ENCODE measurements around the gene ZNF316. TPM values are rescaled to one million over a fixed set of nuclear protein-coding genes. Genes with fewer than 3 reads are reported as not detected.

ZNF316 gene
- total RNA-seq, 1 experiment from 2014 or later = 9.1 TPM

GRCh38 chr7:6647080-6647479, 10.0 kb downstream of the ZNF316 start:
- Histone ChIP-seq H3K9me2 (replicated peaks; ENCODE audit: insufficient read depth, low read length) (no peaks in the 10 kb centered on the region), H3K36me3 (ENCODE audit: insufficient read depth, low read length) (peaks cover 6% of the 10 kb centered on the region; the same call in 1 of the 2 replicates), H3K79me2 (ENCODE audit: low read length) (peaks cover 6% of the 10 kb centered on the region; the same call in 1 of the 2 replicates), H4K20me1 (ENCODE audit: insufficient read depth, low read depth, low read length) (no peaks in the 10 kb centered on the region), H3K4me2 (ENCODE audit: low read depth, low read length, poor library complexity, severe bottlenecking) (no peak overlapping the region), H3K9me3 (ENCODE audit: low read length) (no peaks in the 10 kb centered on the region), H3K27me3 (ENCODE audit: low read length) (no peaks in the 10 kb centered on the region), H3K4me3 (ENCODE audit: low read length) (no peak overlapping the region), H3K9ac (ENCODE audit: low read length) (no peak overlapping the region), H3K27ac (ENCODE audit: low read length) (no peak overlapping the region), H2AFZ (ENCODE audit: low read length) (no peak overlapping the region), H3K4me1 (ENCODE audit: low read length) (no peaks in the 10 kb centered on the region)
- no peak for DNase-seq

- no peaks in the 10 kb centered on the region for H3K9me3 ChIP-seq (ENCODE audit: low read length)
- peaks cover 8% of the 10 kb centered on the region; the same call in 1 of the 2 replicates for H3K36me3 ChIP-seq (ENCODE audit: insufficient read depth, low read length)
- H3K4me3 ChIP-seq (ENCODE audit: low read length) = no peak overlapping the region
- H3K79me2 ChIP-seq (ENCODE audit: low read length) = peaks cover 6% of the 10 kb centered on the region; the same call in 1 of the 2 replicates
- H3K4me2 ChIP-seq (ENCODE audit: low read depth, low read length, poor library complexity, severe bottlenecking) = no peak overlapping the region
- H3K9me2 ChIP-seq (replicated peaks; ENCODE audit: insufficient read depth, low read length) = no peaks in the 10 kb centered on the region
- no peak overlapping the region for H2AFZ ChIP-seq (ENCODE audit: low read length)
- H3K27ac ChIP-seq (ENCODE audit: low read length) = no peak overlapping the region
- no peak for DNase-seq
- H3K9ac ChIP-seq (ENCODE audit: low read length) = no peak overlapping the region
- H3K4me1 ChIP-seq (ENCODE audit: low read length) = no peaks in the 10 kb centered on the region
- H3K27me3 ChIP-seq (ENCODE audit: low read length) = no peaks in the 10 kb centered on the region
- no peaks in the 10 kb centered on the region for H4K20me1 ChIP-seq (ENCODE audit: insufficient read depth, low read depth, low read length)
Observed at GRCh38 chr7:6647541-6647940, 10.4 kb downstream of the ZNF316 start.

DNA sequence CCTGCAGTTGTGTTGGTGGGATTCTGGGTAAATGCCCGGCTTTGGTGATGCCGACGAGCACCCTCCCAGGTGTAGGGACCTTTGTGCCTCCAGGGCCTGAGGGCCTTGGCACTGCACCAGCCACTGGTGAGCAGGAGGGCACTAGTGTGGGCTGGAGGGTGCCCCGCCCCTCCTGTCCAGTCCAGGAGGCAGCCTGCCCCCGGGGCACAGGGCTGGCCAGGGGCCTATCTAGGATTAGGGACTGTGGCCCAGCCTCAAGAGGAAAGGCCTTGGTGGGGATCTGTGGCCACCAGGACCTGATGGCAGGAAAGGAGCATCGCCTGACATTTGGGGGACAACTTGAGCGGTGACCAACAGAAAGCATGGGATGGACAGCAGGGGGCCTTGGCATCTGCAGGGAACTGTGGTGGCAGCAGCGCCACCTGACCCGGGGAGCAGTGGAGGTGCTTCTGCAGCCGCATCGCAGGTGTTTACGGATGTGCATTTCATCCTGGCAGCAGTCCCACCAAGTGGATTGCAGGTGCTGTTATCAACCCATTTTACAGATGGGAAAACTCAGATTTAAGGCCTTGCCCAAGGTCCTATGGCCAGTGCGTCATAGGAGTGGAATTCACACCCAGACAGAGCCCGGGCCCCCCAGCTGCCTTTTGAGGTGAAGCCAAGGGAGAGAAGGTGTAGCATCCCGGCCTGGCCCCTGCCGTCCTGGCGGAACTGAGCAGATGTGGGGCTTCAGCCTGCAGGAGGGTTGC, 11.1 kb downstream of the ZNF316 start:
- no peak for DNase-seq
- Histone ChIP-seq H3K36me3 (ENCODE audit: insufficient read depth, low read length) (peaks cover 9% of the 10 kb centered on the region; the same call in 1 of the 2 replicates), H3K27me3 (ENCODE audit: low read length) (no peaks in the 10 kb centered on the region), H3K4me1 (ENCODE audit: low read length) (no peaks in the 10 kb centered on the region), H3K27ac (ENCODE audit: low read length) (no peak overlapping the region), H3K4me2 (ENCODE audit: low read depth, low read length, poor library complexity, severe bottlenecking) (no peak overlapping the region), H3K9me3 (ENCODE audit: low read length) (no peaks in the 10 kb centered on the region), H3K4me3 (ENCODE audit: low read length) (no peak overlapping the region), H3K79me2 (ENCODE audit: low read length) (peaks cover 6% of the 10 kb centered on the region; the same call in 1 of the 2 replicates), H4K20me1 (ENCODE audit: insufficient read depth, low read depth, low read length) (no peaks in the 10 kb centered on the region), H2AFZ (ENCODE audit: low read length) (no peak overlapping the region), H3K9ac (ENCODE audit: low read length) (no peak overlapping the region), H3K9me2 (replicated peaks; ENCODE audit: insufficient read depth, low read length) (no peaks in the 10 kb centered on the region)

DNA sequence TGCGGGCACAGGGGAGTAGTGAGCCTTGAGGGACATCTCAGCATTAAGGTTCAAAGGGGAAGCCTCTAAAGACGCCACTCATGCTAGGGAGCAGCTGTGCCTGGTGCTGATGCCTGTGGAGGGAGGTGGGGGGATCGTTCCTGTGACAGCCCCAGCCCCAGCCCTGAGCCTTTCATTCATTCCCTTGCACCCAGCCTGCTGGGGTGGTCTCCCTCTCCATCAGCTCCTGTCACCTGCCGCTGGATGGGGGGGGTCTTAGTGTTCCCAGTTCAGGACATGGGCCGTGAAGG, 11.6 kb downstream of the ZNF316 start:
- H3K9me2 ChIP-seq (replicated peaks; ENCODE audit: insufficient read depth, low read length) = no peaks in the 10 kb centered on the region
- H2AFZ ChIP-seq (ENCODE audit: low read length) = no peak overlapping the region
- no peak overlapping the region for H3K27ac ChIP-seq (ENCODE audit: low read length)
- no peak overlapping the region for H3K4me2 ChIP-seq (ENCODE audit: low read depth, low read length, poor library complexity, severe bottlenecking)
- no peak overlapping the region for H3K9ac ChIP-seq (ENCODE audit: low read length)
- no peaks in the 10 kb centered on the region for H3K27me3 ChIP-seq (ENCODE audit: low read length)
- H3K4me1 ChIP-seq (ENCODE audit: low read length) = no peaks in the 10 kb centered on the region
- no peak for DNase-seq
- peaks cover 6% of the 10 kb centered on the region; the same call in 1 of the 2 replicates for H3K79me2 ChIP-seq (ENCODE audit: low read length)
- peaks cover 9% of the 10 kb centered on the region; the same call in 1 of the 2 replicates for H3K36me3 ChIP-seq (ENCODE audit: insufficient read depth, low read length)
- H3K4me3 ChIP-seq (ENCODE audit: low read length) = no peak overlapping the region
- H4K20me1 ChIP-seq (ENCODE audit: insufficient read depth, low read depth, low read length) = no peaks in the 10 kb centered on the region
- no peaks in the 10 kb centered on the region for H3K9me3 ChIP-seq (ENCODE audit: low read length)

- Histone ChIP-seq H3K9me2 (replicated peaks; ENCODE audit: insufficient read depth, low read length) (no peaks in the 10 kb centered on the region), H3K4me2 (ENCODE audit: low read depth, low read length, poor library complexity, severe bottlenecking) (no peak overlapping the region), H3K4me3 (ENCODE audit: low read length) (no peak overlapping the region), H3K79me2 (ENCODE audit: low read length) (peaks cover 6% of the 10 kb centered on the region; the same call in 1 of the 2 replicates), H4K20me1 (ENCODE audit: insufficient read depth, low read depth, low read length) (no peaks in the 10 kb centered on the region), H3K9ac (ENCODE audit: low read length) (no peak overlapping the region), H3K36me3 (ENCODE audit: insufficient read depth, low read length) (peaks cover 8% of the 10 kb centered on the region; the same call in 1 of the 2 replicates), H2AFZ (ENCODE audit: low read length) (no peak overlapping the region), H3K27ac (ENCODE audit: low read length) (no peak overlapping the region), H3K9me3 (ENCODE audit: low read length) (no peaks in the 10 kb centered on the region), H3K27me3 (ENCODE audit: low read length) (no peaks in the 10 kb centered on the region), H3K4me1 (ENCODE audit: low read length) (no peaks in the 10 kb centered on the region)
- DNase-seq = no peak
Observed at GRCh38 chr7:6649241-6649961, 12.3 kb downstream of the ZNF316 start.

GRCh38 chr7:6650086-6650485, 13.0 kb downstream of the ZNF316 start:
- H3K79me2 ChIP-seq (ENCODE audit: low read length) = peaks cover 5% of the 10 kb centered on the region; the same call in 1 of the 2 replicates
- H3K9me3 ChIP-seq (ENCODE audit: low read length) = no peaks in the 10 kb centered on the region
- H3K4me1 ChIP-seq (ENCODE audit: low read length) = no peaks in the 10 kb centered on the region
- peaks cover 6% of the 10 kb centered on the region; the same call in 1 of the 2 replicates for H3K36me3 ChIP-seq (ENCODE audit: insufficient read depth, low read length)
- no peak overlapping the region for H3K4me3 ChIP-seq (ENCODE audit: low read length)
- H3K4me2 ChIP-seq (ENCODE audit: low read depth, low read length, poor library complexity, severe bottlenecking) = no peak overlapping the region
- no peaks in the 10 kb centered on the region for H4K20me1 ChIP-seq (ENCODE audit: insufficient read depth, low read depth, low read length)
- no peak for DNase-seq
- H3K27me3 ChIP-seq (ENCODE audit: low read length) = no peaks in the 10 kb centered on the region
- no peak overlapping the region for H3K27ac ChIP-seq (ENCODE audit: low read length)
- no peak overlapping the region for H2AFZ ChIP-seq (ENCODE audit: low read length)
- H3K9me2 ChIP-seq (replicated peaks; ENCODE audit: insufficient read depth, low read length) = no peaks in the 10 kb centered on the region
- H3K9ac ChIP-seq (ENCODE audit: low read length) = no peak overlapping the region

GRCh38 chr7:6650521-6651011, 13.4 kb downstream of the ZNF316 start:
- DNase-seq = no peak
- Histone ChIP-seq H3K27me3 (ENCODE audit: low read length) (no peaks in the 10 kb centered on the region), H3K4me2 (ENCODE audit: low read depth, low read length, poor library complexity, severe bottlenecking) (no peak overlapping the region), H3K9me3 (ENCODE audit: low read length) (no peaks in the 10 kb centered on the region), H2AFZ (ENCODE audit: low read length) (no peak overlapping the region), H3K9me2 (replicated peaks; ENCODE audit: insufficient read depth, low read length) (no peaks in the 10 kb centered on the region), H3K4me1 (ENCODE audit: low read length) (no peaks in the 10 kb centered on the region), H4K20me1 (ENCODE audit: insufficient read depth, low read depth, low read length) (no peaks in the 10 kb centered on the region), H3K9ac (ENCODE audit: low read length) (no peak overlapping the region), H3K36me3 (ENCODE audit: insufficient read depth, low read length) (peaks cover 6% of the 10 kb centered on the region; the same call in 1 of the 2 replicates), H3K79me2 (ENCODE audit: low read length) (peaks cover 4% of the 10 kb centered on the region; the same call in 1 of the 2 replicates), H3K27ac (ENCODE audit: low read length) (no peak overlapping the region), H3K4me3 (ENCODE audit: low read length) (no peak overlapping the region)

GRCh38 chr7:6651851-6652445, 14.8 kb downstream of the ZNF316 start:
- Histone ChIP-seq H3K9ac (ENCODE audit: low read length) (no peak overlapping the region), H3K9me2 (replicated peaks; ENCODE audit: insufficient read depth, low read length) (no peaks in the 10 kb centered on the region), H3K27ac (ENCODE audit: low read length) (no peak overlapping the region), H3K9me3 (ENCODE audit: low read length) (no peaks in the 10 kb centered on the region), H3K4me2 (ENCODE audit: low read depth, low read length, poor library complexity, severe bottlenecking) (no peak overlapping the region), H3K4me1 (ENCODE audit: low read length) (no peaks in the 10 kb centered on the region), H3K4me3 (ENCODE audit: low read length) (no peak overlapping the region), H3K79me2 (ENCODE audit: low read length) (peaks cover 4% of the 10 kb centered on the region; the same call in 1 of the 2 replicates), H3K27me3 (ENCODE audit: low read length) (no peaks in the 10 kb centered on the region), H2AFZ (ENCODE audit: low read length) (no peak overlapping the region), H4K20me1 (ENCODE audit: insufficient read depth, low read depth, low read length) (no peaks in the 10 kb centered on the region), H3K36me3 (ENCODE audit: insufficient read depth, low read length) (peaks cover 6% of the 10 kb centered on the region; the same call in 1 of the 2 replicates)
- DNase-seq = no peak
